D721Med (cell line): ENCODE measurements around the gene ADAM22.

Experiments
- DNase-seq: peaks from one replicate; pipeline ENCODE4 v3.0.0; 2011; ENCODE audit warnings: low spot score; ENCODE audit not compliant: insufficient read length
- FAIRE-seq: peaks from 2 replicates; lab custom pipeline; 2011; peaks lifted over from hg19 to GRCh38; lab: Jason Lieb, UNC
- TF ChIP-seq, protein P1 (sequence below): IDR thresholded peaks from 2 replicates; pipeline ENCODE4 v1.5.1; 2012; ENCODE audit warnings: mild to moderate bottlenecking, control low read depth; ENCODE audit not compliant: insufficient read depth; ENCODE audit errors: missing control alignments

The ADAM22 gene

DNA sequence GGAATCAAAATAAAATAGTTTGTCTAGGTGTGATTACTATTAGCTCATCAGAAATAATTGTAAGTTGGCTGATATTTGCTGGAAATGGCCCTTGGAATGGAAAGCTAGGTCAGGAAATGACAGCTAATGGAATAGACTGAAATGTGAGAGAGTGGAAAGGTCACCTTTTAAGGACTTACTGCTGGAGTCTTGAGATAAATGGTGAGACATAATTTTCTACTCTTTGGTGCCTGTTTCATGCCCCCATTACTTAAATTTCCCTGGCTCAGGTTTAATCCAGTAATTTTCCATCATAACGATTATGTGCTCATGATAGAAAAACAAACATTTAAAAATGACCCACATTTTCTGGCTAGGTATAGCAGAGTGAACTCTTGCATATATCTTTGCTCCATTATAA is 123.6 kb downstream of the ADAM22 start:
- no peak for DNase-seq
- FAIRE-seq = no peak

DNA sequence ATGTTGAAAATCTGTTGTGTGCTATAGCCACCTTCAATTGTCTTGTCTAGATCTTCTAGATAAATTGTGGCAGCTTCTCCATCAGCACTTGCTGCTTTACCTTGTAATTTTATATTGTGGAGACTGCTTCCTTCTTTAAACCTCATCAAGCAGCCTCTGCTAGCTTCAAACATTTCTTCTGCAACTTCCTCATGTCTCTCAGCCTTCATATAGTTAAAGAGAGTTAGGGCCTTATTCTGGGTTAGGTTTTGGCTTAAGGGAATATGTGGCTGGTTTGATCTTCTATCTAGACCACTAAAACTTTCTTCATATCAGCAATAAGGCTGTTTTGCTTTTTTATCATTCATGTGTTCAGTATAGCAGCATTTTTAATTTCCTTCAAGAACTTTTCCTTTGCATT is 128.2 kb downstream of the ADAM22 start:
- DNase-seq = no peak
- FAIRE-seq = no peak
- TF ChIP-seq, protein P1, sequence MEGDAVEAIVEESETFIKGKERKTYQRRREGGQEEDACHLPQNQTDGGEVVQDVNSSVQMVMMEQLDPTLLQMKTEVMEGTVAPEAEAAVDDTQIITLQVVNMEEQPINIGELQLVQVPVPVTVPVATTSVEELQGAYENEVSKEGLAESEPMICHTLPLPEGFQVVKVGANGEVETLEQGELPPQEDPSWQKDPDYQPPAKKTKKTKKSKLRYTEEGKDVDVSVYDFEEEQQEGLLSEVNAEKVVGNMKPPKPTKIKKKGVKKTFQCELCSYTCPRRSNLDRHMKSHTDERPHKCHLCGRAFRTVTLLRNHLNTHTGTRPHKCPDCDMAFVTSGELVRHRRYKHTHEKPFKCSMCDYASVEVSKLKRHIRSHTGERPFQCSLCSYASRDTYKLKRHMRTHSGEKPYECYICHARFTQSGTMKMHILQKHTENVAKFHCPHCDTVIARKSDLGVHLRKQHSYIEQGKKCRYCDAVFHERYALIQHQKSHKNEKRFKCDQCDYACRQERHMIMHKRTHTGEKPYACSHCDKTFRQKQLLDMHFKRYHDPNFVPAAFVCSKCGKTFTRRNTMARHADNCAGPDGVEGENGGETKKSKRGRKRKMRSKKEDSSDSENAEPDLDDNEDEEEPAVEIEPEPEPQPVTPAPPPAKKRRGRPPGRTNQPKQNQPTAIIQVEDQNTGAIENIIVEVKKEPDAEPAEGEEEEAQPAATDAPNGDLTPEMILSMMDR = no peak

More for the DNA sequence above, 123.6 kb downstream of the ADAM22 start:
- TF ChIP-seq, protein P1 = no peak

DNA sequence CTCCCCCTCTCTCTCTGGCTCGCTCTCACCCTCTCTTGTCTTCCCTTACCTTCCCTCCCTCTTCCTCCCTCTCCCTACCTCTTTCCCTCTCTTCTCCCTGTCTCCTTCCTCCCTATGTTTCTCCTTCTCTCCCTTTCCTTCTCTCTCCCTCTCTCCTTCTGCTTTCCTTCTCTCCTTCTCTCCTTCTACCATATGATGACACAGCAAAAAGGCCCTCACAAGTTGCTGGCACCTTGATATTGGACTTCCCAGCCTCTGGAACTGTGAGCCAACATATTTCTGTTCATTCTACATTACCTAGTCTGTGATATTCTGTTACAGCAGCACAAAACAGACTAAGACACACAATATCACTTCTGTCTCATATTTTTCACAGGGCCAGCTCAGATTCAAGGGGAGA is 135.0 kb downstream of the ADAM22 start:
- no peak for DNase-seq
- no peak for FAIRE-seq
- TF ChIP-seq, protein P1 = no peak

GRCh38 chr7:88071994-88072714 is 138.1 kb downstream of the ADAM22 start:
- no peak for DNase-seq
- FAIRE-seq = no peak

GRCh38 chr7:88072715-88073055 is 138.6 kb downstream of the ADAM22 start:
- no peak for FAIRE-seq
- TF ChIP-seq, protein P1 = no peak
- no peak for DNase-seq

More at GRCh38 chr7:88071994-88072714, 138.1 kb downstream of the ADAM22 start:
- TF ChIP-seq, protein P1 = no peak

- TF ChIP-seq, protein P1 = no peak
- no peak for FAIRE-seq
- DNase-seq = no peak
Measured at GRCh38 chr7:88073626-88074025, 139.6 kb downstream of the ADAM22 start.

DNA sequence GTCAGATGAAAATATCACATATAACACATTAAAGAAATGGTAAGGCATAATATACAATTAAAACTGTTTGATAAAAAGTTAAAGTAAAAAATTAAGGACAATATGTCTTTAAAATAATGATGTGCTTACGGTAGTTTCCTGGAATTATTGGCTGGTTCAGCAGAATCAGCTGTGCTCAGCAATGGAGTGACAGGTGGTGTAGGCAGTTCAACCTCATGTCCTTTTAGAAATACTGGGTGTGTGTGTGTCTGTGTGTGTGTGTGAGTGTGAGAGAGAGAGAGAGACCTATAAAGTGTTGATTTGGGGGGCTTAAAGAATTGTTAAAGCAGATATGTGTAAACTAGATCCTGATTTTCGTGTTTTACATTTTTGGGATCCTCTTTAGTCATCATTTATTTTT is 141.2 kb downstream of the ADAM22 start:
- no peak for FAIRE-seq
- DNase-seq = no peak
- TF ChIP-seq, protein P1 = no peak
